ENCODE data around the gene BIRC2. TPM values are rescaled to one million over a fixed set of nuclear protein-coding genes. Genes with fewer than 3 reads are reported as not detected.

Gene BIRC2
- total and polyA plus RNA-seq, 9 of the 15 experiments (the other 6 are each of a cell fraction or from before 2014, with no cell fraction given), result 14.3 to 45.9 (median 20.7) TPM

- H3K9me3 ChIP-seq (replicated peaks; ENCODE audit: control insufficient read depth, insufficient read depth, low read depth, low read length), result no peaks in the 10 kb centered on the region
- H3K4me2 ChIP-seq (ENCODE audit: insufficient read depth, low read length), result no peak overlapping the region
- WGBS (ENCODE audit: insufficient coverage, low coverage, missing lambda C conversion rate), result 87% methylated on average over 7 of the region's 7 CpGs
- no peak for DNase-seq (ENCODE audit: extremely low read depth in 1 of 4, low spot score in 3 of 4)
- H3K27ac ChIP-seq (ENCODE audit: extremely low read depth, low read depth, low read length), result no peak overlapping the region
- in situ Hi-C loops (cut with MboI), result no loop called here
- H3K4me1 ChIP-seq (replicated peaks in 1 of 2; ENCODE audit: control insufficient read depth in 2 of 2, insufficient read depth in 2 of 2, low read length in 2 of 2), result peaks cover 0 to 6% of the 10 kb centered on the region in 2 experiments; a peak in 1 of 5 replicates
- no peak for ATAC-seq
- peaks cover 2% of the 10 kb centered on the region; the same call in 2 of the 3 replicates for H3K36me3 ChIP-seq (ENCODE audit: control insufficient read depth, insufficient read depth, low read length)
- H3K79me2 ChIP-seq (ENCODE audit: control insufficient read depth, insufficient read depth, low read length), result peaks cover 50% of the 10 kb centered on the region
- no peaks in the 10 kb centered on the region for H3K9me1 ChIP-seq (ENCODE audit: control insufficient read depth, insufficient read depth, low read length)
- no peak for TF ChIP-seq POLR2B (IDR thresholded peaks at IDR 0.05; ENCODE audit: low read depth, partially characterized antibody)
- no peaks in the 10 kb centered on the region for H4K20me1 ChIP-seq (replicated peaks; ENCODE audit: control insufficient read depth, insufficient read depth, low read length)
- no peak overlapping the region for H3K9ac ChIP-seq (ENCODE audit: insufficient read depth in 1 of 2, low read depth in 2 of 2, low read length in 2 of 2)
- FAIRE-seq, result no peak
- intact Hi-C loops (cut with micrococcal nuclease), result no loop called here
- CTCF ChIA-PET (ENCODE audit: low intra/inter-chr PET ratio), result no interaction called here
- H3K4me3 ChIP-seq, result no peak overlapping the region
- POLR2A ChIA-PET, result interaction anchor here (1.9 kb wide), 1 partner anchor 12 kb away, joined by 5 read pairs; no protein-coding TSS in a partner anchor
- H3K27me3 ChIP-seq (ENCODE audit: control insufficient read depth in 2 of 2, insufficient read depth in 2 of 2, low read length in 2 of 2), result no peaks in the 10 kb centered on the region
- no peak overlapping the region for H2AFZ ChIP-seq (ENCODE audit: low read depth, low read length)
- no TSS peak for BruUV-seq (replicated peaks)
Measured at GRCh38 chr11:102411142-102411541, 64.1 kb downstream of the BIRC2 start.

DNA sequence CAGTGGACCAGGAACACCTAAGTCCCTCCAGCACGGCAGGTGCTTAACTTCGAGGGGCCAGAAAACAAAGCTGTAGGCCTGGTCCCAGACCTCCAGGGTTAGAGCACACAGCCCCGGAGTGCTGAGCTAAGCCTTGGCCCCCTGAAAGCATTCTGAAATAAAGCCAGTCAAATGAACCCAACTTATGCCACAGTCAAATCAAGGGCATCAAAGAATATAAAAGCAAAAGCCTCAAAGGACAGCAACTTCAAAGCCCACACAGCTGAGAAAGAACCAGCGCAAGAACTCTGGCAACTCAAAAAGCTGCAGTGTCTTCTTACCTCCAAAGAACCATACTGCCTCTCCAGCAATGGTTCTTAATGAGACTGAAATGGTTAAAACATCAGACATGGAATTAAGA is 66.5 kb downstream of the BIRC2 start:
- no peaks in the 10 kb centered on the region for H4K20me1 ChIP-seq (replicated peaks; ENCODE audit: control insufficient read depth, insufficient read depth, low read length)
- ATAC-seq (no peak), FAIRE-seq (no peak), DNase-seq (ENCODE audit: extremely low read depth in 1 of 4, low spot score in 3 of 4) (no peak)
- H3K9me3 ChIP-seq (replicated peaks; ENCODE audit: control insufficient read depth, insufficient read depth, low read depth, low read length), result no peaks in the 10 kb centered on the region
- H3K27ac ChIP-seq (ENCODE audit: extremely low read depth, low read depth, low read length), result no peak overlapping the region
- H2AFZ ChIP-seq (ENCODE audit: low read depth, low read length), result no peak overlapping the region
- POLR2A ChIA-PET, result interaction anchor here (1.0 to 1.2 kb wide), 2 partner anchors 15 to 22 kb away, joined by 3 read pairs; no protein-coding TSS in a partner anchor
- 90% methylated on average over 4 of the region's 4 CpGs for WGBS (ENCODE audit: insufficient coverage, low coverage, missing lambda C conversion rate)
- H3K79me2 ChIP-seq (ENCODE audit: control insufficient read depth, insufficient read depth, low read length), result peaks cover 61% of the 10 kb centered on the region
- H3K4me3 ChIP-seq, result no peak overlapping the region
- no peaks in the 10 kb centered on the region for H3K27me3 ChIP-seq (ENCODE audit: control insufficient read depth in 2 of 2, insufficient read depth in 2 of 2, low read length in 2 of 2)
- CTCF ChIA-PET (ENCODE audit: low intra/inter-chr PET ratio), result no interaction called here
- intact Hi-C loops (cut with micrococcal nuclease) (no loop called here), in situ Hi-C loops (cut with MboI) (no loop called here)
- no peaks in the 10 kb centered on the region for H3K9me1 ChIP-seq (ENCODE audit: control insufficient read depth, insufficient read depth, low read length)
- no peaks in the 10 kb centered on the region for H3K36me3 ChIP-seq (ENCODE audit: control insufficient read depth, insufficient read depth, low read length)
- H3K4me1 ChIP-seq (replicated peaks in 1 of 2; ENCODE audit: control insufficient read depth in 2 of 2, insufficient read depth in 2 of 2, low read length in 2 of 2), result peaks cover 0 to 6% of the 10 kb centered on the region in 2 experiments; a peak in 1 of 5 replicates
- H3K4me2 ChIP-seq (ENCODE audit: insufficient read depth, low read length), result no peak overlapping the region
- H3K9ac ChIP-seq (ENCODE audit: insufficient read depth in 1 of 2, low read depth in 2 of 2, low read length in 2 of 2), result no peak overlapping the region
- BruUV-seq (replicated peaks), result no TSS peak
- TF ChIP-seq, protein P1, sequence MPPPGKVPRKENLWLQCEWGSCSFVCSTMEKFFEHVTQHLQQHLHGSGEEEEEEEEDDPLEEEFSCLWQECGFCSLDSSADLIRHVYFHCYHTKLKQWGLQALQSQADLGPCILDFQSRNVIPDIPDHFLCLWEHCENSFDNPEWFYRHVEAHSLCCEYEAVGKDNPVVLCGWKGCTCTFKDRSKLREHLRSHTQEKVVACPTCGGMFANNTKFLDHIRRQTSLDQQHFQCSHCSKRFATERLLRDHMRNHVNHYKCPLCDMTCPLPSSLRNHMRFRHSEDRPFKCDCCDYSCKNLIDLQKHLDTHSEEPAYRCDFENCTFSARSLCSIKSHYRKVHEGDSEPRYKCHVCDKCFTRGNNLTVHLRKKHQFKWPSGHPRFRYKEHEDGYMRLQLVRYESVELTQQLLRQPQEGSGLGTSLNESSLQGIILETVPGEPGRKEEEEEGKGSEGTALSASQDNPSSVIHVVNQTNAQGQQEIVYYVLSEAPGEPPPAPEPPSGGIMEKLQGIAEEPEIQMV (tag; conservative IDR thresholded peaks at IDR 0.05; ENCODE audit: low read depth), result no peak
- TF ChIP-seq ZBTB7A (IDR thresholded peaks at IDR 0.05; ENCODE audit: borderline replicate concordance, control insufficient read depth, low read depth, low read length), result no peak
- no peak for TF ChIP-seq MAFF (IDR thresholded peaks at IDR 0.05; ENCODE audit: low read length)
- TF ChIP-seq MAZ (CRISPR knock-in tag; conservative IDR thresholded peaks at IDR 0.05 in 1 of 2, IDR thresholded peaks at IDR 0.05 in 1 of 2), result no peak
- TF ChIP-seq XRCC4 (IDR thresholded peaks at IDR 0.05; ENCODE audit: extremely low read depth, insufficient read depth, insufficient read length), result no peak
- TF ChIP-seq, protein P2, sequence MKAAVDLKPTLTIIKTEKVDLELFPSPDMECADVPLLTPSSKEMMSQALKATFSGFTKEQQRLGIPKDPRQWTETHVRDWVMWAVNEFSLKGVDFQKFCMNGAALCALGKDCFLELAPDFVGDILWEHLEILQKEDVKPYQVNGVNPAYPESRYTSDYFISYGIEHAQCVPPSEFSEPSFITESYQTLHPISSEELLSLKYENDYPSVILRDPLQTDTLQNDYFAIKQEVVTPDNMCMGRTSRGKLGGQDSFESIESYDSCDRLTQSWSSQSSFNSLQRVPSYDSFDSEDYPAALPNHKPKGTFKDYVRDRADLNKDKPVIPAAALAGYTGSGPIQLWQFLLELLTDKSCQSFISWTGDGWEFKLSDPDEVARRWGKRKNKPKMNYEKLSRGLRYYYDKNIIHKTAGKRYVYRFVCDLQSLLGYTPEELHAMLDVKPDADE (conservative IDR thresholded peaks at IDR 0.05; ENCODE audit: control insufficient read depth, low read depth, low read length), result no peak
- no peak for TF ChIP-seq SMAD1 (IDR thresholded peaks at IDR 0.05; ENCODE audit: low read depth, low read length, partially characterized antibody)
- TF ChIP-seq POLR2G (IDR thresholded peaks at IDR 0.05; ENCODE audit: low read depth, low read length), result no peak
- TF ChIP-seq SRSF3 (IDR thresholded peaks at IDR 0.05; ENCODE audit: insufficient read depth, low read length), result no peak
- no peak for TF ChIP-seq SRSF7 (optimal IDR thresholded peaks at IDR 0.05; ENCODE audit: low read depth, low read length)

All from K562 (cell line).